BE2C (cell line): ENCODE data around the gene PTPRM.

ENCODE experiments used
- DNase-seq: peaks from one replicate; pipeline ENCODE4 v3.0.0-alpha.2; 2020
- H3K27me3 ChIP-seq: fragments of 250-450 bp; sonication (Bioruptor Pico); 2 replicates; pipeline ENCODE4 v1.5.1; 2020; ENCODE audit warnings: mild to moderate bottlenecking
- H3K36me3 ChIP-seq: fragments of 250-450 bp; sonication (Bioruptor Pico); 2 replicates; pipeline ENCODE4 v1.5.1; 2020; ENCODE audit warnings: mild to moderate bottlenecking
- H3K4me1 ChIP-seq: fragments of 250-450 bp; sonication (Bioruptor Pico); 2 replicates; pipeline ENCODE4 v1.5.1; 2020
- H3K4me3 ChIP-seq: 2 replicates; pipeline ENCODE4 v1.5.1; 2011; ENCODE audit warnings: low read depth, low read length
- H3K9me3 ChIP-seq: fragments of 250-450 bp; sonication (Bioruptor Pico); 2 replicates; pipeline ENCODE4 v1.5.1; 2020
- TF ChIP-seq, protein P1 (sequence below): IDR thresholded peaks from 2 replicates; pipeline ENCODE4 v1.5.1; 2012; ENCODE audit warnings: mild to moderate bottlenecking, low read depth, low read length

PTPRM gene

GRCh38 chr18:7598167-7599047 is 31.3 kb downstream of the PTPRM start:
- no peaks in the 10 kb centered on the region for H3K9me3 ChIP-seq
- TF ChIP-seq, protein P1, sequence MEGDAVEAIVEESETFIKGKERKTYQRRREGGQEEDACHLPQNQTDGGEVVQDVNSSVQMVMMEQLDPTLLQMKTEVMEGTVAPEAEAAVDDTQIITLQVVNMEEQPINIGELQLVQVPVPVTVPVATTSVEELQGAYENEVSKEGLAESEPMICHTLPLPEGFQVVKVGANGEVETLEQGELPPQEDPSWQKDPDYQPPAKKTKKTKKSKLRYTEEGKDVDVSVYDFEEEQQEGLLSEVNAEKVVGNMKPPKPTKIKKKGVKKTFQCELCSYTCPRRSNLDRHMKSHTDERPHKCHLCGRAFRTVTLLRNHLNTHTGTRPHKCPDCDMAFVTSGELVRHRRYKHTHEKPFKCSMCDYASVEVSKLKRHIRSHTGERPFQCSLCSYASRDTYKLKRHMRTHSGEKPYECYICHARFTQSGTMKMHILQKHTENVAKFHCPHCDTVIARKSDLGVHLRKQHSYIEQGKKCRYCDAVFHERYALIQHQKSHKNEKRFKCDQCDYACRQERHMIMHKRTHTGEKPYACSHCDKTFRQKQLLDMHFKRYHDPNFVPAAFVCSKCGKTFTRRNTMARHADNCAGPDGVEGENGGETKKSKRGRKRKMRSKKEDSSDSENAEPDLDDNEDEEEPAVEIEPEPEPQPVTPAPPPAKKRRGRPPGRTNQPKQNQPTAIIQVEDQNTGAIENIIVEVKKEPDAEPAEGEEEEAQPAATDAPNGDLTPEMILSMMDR = no peak
- DNase-seq = no peak
- no peaks in the 10 kb centered on the region for H3K4me1 ChIP-seq
- H3K27me3 ChIP-seq = no peaks in the 10 kb centered on the region
- H3K4me3 ChIP-seq = no peak overlapping the region
- no peaks in the 10 kb centered on the region for H3K36me3 ChIP-seq

- Histone ChIP-seq H3K27me3 (no peaks in the 10 kb centered on the region), H3K36me3 (no peaks in the 10 kb centered on the region), H3K4me1 (no peaks in the 10 kb centered on the region), H3K4me3 (no peak overlapping the region), H3K9me3 (no peaks in the 10 kb centered on the region)
- TF ChIP-seq, protein P1 = no peak
- DNase-seq = no peak
These were observed 32.9 kb downstream of the PTPRM start for GRCh38 chr18:7600036-7600435.

GRCh38 chr18:7600528-7601245 is 33.6 kb downstream of the PTPRM start:
- Histone ChIP-seq H3K9me3 (no peaks in the 10 kb centered on the region), H3K27me3 (no peaks in the 10 kb centered on the region), H3K4me3 (no peak overlapping the region), H3K4me1 (no peaks in the 10 kb centered on the region), H3K36me3 (no peaks in the 10 kb centered on the region)
- TF ChIP-seq, protein P1 = no peak
- DNase-seq = no peak

GRCh38 chr18:7601246-7601615 is 34.1 kb downstream of the PTPRM start:
- no peak for DNase-seq
- TF ChIP-seq, protein P1 = no peak
- no peaks in the 10 kb centered on the region for H3K27me3 ChIP-seq
- no peaks in the 10 kb centered on the region for H3K4me1 ChIP-seq
- no peaks in the 10 kb centered on the region for H3K36me3 ChIP-seq
- no peaks in the 10 kb centered on the region for H3K9me3 ChIP-seq
- H3K4me3 ChIP-seq = no peak overlapping the region

DNA sequence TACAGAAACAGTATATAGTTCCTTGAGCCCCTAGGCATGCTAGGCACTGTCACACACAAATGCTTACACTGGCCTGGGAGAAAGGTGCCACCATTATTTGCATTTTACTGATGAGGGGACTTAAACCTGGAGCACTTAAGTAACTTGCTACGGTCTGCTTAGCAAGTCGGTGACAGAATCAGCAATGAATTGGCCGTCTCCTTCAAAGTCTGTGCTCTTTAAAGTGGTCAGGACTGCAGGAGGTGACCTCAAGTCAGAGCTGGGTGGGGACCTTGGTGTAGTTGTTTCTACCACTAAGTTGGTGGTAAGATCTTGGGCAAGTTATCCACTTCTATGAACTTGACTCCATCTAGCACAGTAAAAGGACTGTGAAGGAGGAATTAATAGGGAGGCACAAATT is 34.8 kb downstream of the PTPRM start:
- H3K4me3 ChIP-seq = no peak overlapping the region
- DNase-seq = no peak
- no peaks in the 10 kb centered on the region for H3K27me3 ChIP-seq
- no peaks in the 10 kb centered on the region for H3K9me3 ChIP-seq
- TF ChIP-seq, protein P1 = no peak
- H3K36me3 ChIP-seq = no peaks in the 10 kb centered on the region
- no peaks in the 10 kb centered on the region for H3K4me1 ChIP-seq
